Measurements from ENCODE around the gene GCFC2. TPM values are rescaled to one million over a fixed set of nuclear protein-coding genes. Genes with fewer than 3 reads are reported as not detected.

Gene GCFC2
- total RNA-seq, 4 donors from 2014 or later: 15.2 to 26.4 (median 16.6) TPM

GRCh38 chr2:75736276-75736675 is 25.6 kb upstream of the GCFC2 start:
- 55 to 59% methylated on average over 4 of the region's 4 CpGs for WGBS, 2 donors
- DNase-seq (ENCODE audit: low spot score in 2 of 2): no peak
- no peak overlapping the region for H3K4me3 ChIP-seq (ENCODE audit: low read depth, poor library complexity, severe bottlenecking)
- intact Hi-C loops (cut with DNase I; ENCODE audit: low total_unique reads): no loop called here
- TF ChIP-seq POLR2A (IDR thresholded peaks at IDR 0.05) (no peak), CTCF (IDR thresholded peaks at IDR 0.05) (no peak)

GRCh38 chr2:75729861-75730260 is 19.1 kb upstream of the GCFC2 start:
- no peak for TF ChIP-seq CTCF (IDR thresholded peaks at IDR 0.05)
- no peak for TF ChIP-seq POLR2A (IDR thresholded peaks at IDR 0.05)
- no peak for DNase-seq (ENCODE audit: low spot score in 2 of 2)
- H3K4me3 ChIP-seq (ENCODE audit: low read depth, poor library complexity, severe bottlenecking): no peak overlapping the region
- 60 to 61% methylated on average over 5 of the region's 5 CpGs for WGBS, 2 donors
- intact Hi-C loops (cut with DNase I; ENCODE audit: low total_unique reads): no loop called here

- 80 to 84% methylated on average over 6 of the region's 6 CpGs for WGBS, 2 donors
- DNase-seq (ENCODE audit: low spot score in 2 of 2): no peak
- intact Hi-C loops (cut with DNase I; ENCODE audit: low total_unique reads): no loop called here
- TF ChIP-seq CTCF (IDR thresholded peaks at IDR 0.05): no peak
- TF ChIP-seq POLR2A (IDR thresholded peaks at IDR 0.05): no peak
- H3K4me3 ChIP-seq (ENCODE audit: low read depth, poor library complexity, severe bottlenecking): no peak overlapping the region
These were observed 18.1 kb upstream of the GCFC2 start for GRCh38 chr2:75728614-75729419.

GRCh38 chr2:75722687-75723086 is 12.0 kb upstream of the GCFC2 start:
- intact Hi-C loops (cut with DNase I; ENCODE audit: low total_unique reads): no loop called here

GRCh38 chr2:75720525-75720924 is 9.8 kb upstream of the GCFC2 start:
- intact Hi-C loops (cut with DNase I; ENCODE audit: low total_unique reads): no loop called here
- H3K4me3 ChIP-seq (ENCODE audit: low read depth, poor library complexity, severe bottlenecking): no peak overlapping the region
- WGBS, 2 donors: 79 to 90% methylated on average over 1 of the region's 1 CpG
- TF ChIP-seq CTCF (IDR thresholded peaks at IDR 0.05) (no peak), POLR2A (IDR thresholded peaks at IDR 0.05) (no peak)
- DNase-seq (ENCODE audit: low spot score in 2 of 2): no peak

More at GRCh38 chr2:75722687-75723086, 12.0 kb upstream of the GCFC2 start:
- DNase-seq (ENCODE audit: low spot score in 2 of 2): no peak
- H3K4me3 ChIP-seq (ENCODE audit: low read depth, poor library complexity, severe bottlenecking): no peak overlapping the region
- TF ChIP-seq POLR2A (IDR thresholded peaks at IDR 0.05) (no peak), CTCF (IDR thresholded peaks at IDR 0.05) (no peak)

- WGBS, 2 donors: 85 to 97% methylated on average over 1 of the region's 1 CpG
- TF ChIP-seq POLR2A (IDR thresholded peaks at IDR 0.05) (no peak), CTCF (IDR thresholded peaks at IDR 0.05) (no peak)
- intact Hi-C loops (cut with DNase I; ENCODE audit: low total_unique reads): no loop called here
- no peak overlapping the region for H3K4me3 ChIP-seq (ENCODE audit: low read depth, poor library complexity, severe bottlenecking)
- DNase-seq (ENCODE audit: low spot score in 2 of 2): no peak
These were observed 8.9 kb upstream of the GCFC2 start for GRCh38 chr2:75719616-75720015.
